NK-92 treated with Interleukin-12 subunit alpha and Interleukin-12 subunit beta, amount 100 ng/mL, for 24 hours (cell line): ENCODE data around the gene DLEC1.
"Not testable (repeated sequence)": the region's sequence is repeated elsewhere in the genome, so short reads cannot be mapped to it uniquely, and the experiment has no call there.

Experiments used
- DNase-seq: peaks from one replicate; lab custom pipeline; 2025; lab: John Stamatoyannopoulos, UW

DLEC1 gene

GRCh38 chr3:38038447-38038911 lies 529 bp upstream of the DLEC1 start:
- DNase-seq: no peak

DNA sequence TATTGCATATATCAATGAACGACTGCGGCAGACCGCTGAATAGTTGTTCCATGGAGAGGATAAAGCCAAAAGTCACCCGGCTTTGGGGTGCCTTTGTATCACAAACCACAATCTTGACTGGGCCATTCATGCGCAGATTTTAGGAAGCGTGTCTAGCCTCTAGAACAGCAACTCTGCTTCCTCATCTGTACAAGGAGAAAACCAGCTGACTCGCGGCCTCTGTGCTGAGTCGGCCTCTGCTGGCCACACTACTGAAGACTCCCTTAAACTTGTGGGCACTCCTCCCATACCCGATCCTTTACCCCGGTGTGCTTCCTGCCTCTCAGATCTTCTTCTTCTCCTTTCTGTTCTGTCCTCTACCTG lies 872 bp downstream of the DLEC1 start:
- no peak for DNase-seq

- DNase-seq: no peak
Observed at GRCh38 chr3:38040401-38040800, 1.4 kb downstream of the DLEC1 start.

DNA sequence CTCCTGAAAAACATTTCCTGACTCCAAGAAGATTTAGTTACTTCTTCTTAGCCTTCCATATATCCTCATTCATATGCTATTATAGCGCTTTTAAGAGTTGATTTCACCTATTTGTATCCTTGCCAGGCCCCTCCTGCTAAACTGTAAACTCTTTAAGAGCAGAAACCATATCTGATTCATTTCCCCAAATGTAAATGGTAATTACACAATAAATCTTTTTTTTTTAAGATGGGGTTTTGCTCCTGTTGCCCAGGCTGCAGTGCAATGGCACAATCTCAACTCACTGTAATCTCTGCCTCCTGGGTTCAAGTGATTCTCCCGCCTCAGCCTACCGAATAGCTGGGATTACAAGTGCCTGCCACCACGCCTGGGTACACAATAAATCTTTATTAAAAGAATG lies 4.5 kb downstream of the DLEC1 start:
- no peak for DNase-seq

GRCh38 chr3:38046027-38046426 lies 7.0 kb downstream of the DLEC1 start:
- no peak for DNase-seq

DNA sequence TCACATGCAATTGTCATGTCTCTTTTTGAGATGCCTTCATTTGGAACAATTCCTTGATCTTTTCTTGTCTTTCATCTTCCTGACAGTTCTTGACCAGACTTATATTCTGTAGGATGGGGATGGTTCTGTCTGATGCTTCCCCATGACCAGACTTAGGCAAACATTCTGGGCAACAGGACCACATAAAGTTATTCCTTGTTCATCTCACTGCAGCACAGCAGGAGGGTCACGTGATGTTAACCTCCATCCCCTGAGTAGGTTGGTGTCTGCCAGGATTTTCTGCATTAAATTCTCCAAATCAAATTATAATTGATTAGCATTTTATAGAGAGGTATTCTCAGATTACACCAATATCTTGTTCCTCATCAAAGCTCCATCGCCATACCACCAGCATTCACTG lies 7.8 kb downstream of the DLEC1 start:
- no peak for DNase-seq

DNA sequence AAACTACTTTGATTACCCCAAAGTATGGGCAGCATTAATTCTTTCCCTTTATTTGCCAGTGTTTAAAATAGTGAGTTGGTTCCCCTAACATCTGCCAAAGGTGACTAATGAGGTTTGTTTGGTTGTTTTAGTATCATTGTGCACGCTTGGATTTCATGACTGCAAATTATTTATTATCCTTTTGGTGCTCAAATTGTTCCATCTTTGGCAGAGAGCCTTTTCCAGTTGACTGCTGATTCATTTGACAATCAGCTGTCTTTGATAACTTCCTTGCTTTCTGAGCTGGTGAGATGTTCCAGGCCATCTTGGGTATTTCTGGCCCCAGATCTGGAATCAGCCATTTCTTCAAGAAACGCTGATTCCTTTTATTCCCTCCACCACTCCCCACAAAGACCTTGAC lies 8.9 kb downstream of the DLEC1 start:
- no peak for DNase-seq

GRCh38 chr3:38049358-38050126 lies 10.5 kb downstream of the DLEC1 start:
- DNase-seq: no peak

DNA sequence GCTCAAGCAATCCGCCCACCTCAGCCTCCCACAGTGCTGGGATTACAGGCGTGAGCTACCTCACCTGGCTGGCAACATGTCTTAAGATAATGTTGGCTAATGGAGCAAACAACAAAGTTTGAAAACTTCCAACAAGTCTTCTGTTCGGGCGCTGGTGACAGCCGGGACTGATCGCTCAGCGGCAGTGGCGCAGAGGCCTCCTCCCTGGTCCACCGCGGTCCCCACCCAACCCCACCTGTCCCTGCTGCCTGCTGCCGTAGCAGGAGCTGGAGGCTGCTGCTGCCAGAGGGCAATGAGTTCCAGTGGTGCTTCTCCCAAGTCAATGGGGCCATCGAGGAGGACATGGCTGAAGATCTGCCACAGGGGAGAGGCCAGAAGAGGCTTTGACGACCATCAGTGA lies 12.1 kb downstream of the DLEC1 start:
- DNase-seq: no peak

GRCh38 chr3:38053286-38053685 lies 14.3 kb downstream of the DLEC1 start:
- DNase-seq: not testable (repeated sequence)

DNA sequence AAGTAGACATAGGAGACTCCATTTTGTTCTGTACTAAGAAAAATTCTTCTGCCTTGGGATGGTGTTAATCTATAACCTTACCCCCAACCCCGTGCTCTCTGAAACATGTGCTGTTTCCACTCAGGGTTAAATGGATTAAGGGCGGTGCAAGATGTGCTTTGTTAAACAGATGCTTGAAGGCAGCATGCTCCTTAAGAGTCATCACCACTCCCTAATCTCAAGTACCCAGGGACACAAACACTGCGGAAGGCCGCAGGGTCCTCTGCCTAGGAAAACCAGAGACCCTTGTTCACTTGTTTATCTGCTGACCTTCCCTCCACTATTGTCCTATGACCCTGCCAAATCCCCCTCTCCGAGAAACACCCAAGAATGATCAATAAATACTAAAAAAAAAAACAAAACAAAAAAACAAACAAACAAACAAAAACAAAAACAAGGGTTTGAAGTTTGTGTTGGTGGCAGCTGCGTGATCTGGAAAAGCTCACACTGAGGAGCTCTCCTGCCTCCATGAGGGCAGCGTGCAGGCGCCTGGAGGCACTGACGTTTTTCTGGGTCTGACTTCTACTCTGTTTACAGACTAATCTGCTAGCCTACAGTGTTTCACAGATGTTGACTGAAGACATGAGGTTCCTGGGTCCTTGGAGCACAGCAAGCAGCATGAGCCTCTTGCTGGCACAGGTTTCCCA lies 14.9 kb downstream of the DLEC1 start:
- DNase-seq: not testable (repeated sequence)

- no peak for DNase-seq
Observed at GRCh38 chr3:38054499-38055001, 15.5 kb downstream of the DLEC1 start.

DNA sequence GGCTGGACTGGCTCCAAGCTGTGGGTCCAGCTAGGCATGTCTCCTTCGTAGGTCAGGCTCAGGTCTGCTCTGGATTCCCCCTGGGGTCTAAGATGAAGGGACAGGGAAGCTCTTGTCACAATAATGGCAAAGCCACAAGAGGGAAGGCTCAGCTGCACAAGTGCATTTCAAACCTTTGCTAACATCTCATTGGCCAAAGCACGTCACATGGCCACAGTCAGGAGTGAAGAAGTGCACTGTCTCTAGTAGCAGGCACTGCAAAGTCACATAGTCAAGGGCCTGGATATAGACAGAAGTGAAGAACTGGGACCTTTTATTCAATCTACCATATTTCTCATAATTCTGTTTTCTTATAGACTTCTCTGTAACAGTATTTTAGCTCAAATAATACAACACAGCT lies 20.1 kb downstream of the DLEC1 start:
- no peak for DNase-seq

DNA sequence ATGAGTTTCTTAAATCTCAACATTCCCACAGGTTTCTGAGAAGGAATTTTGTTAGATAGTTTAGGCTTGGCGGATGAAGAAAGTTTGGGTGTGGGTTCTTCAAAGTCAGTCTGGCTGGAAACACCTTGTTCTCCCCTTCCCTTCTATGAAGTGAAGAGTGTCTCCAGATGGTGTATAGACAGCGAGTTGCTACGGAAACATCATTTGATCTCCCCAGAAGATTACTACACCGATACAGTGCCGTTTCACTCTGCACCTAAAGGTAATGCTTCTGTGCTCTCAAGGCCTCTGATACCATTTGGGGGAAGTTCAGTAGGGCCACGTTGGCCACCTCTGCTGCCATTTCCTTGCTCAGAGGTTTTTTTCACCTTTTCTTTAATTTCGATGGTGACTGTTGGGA lies 20.6 kb downstream of the DLEC1 start:
- DNase-seq: no peak

- no peak for DNase-seq
Observed at GRCh38 chr3:38062809-38063208, 23.8 kb downstream of the DLEC1 start.

GRCh38 chr3:38064453-38064852 lies 25.4 kb downstream of the DLEC1 start:
- DNase-seq: not testable (repeated sequence)

DNA sequence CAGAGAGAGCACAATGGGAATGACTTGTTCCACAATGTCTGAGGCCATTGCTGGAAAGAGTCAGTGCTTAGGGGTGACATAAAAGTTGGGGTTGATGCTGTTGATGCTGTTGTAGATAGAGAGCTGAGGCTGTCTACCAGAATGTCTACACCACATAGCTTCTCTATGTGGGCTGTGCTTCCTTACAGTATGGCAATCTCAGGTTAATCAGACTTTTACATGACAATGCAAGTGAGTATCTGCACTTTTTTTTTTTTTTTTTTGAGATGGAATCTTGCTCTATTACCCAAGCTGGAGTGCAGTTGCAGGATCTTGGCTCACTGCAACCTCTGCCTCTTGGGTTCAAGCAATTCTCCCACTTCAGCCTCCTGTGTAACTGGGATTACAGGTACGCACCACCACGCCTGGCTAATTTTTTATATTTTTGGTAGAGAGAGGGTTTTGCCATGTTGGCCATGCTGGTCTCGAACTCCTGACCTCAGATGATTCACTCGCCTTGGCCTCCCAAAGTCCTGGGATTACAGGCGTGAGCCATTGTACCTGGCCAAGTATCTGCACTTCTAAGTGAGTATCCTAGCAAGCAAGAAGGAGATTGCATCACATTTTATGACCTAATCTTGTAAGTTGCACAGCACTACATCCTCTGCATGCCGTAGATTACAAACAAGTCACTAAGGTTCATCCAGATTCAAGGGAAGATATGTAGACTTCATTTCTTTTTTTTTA lies 28.7 kb downstream of the DLEC1 start:
- DNase-seq: no peak

DNA sequence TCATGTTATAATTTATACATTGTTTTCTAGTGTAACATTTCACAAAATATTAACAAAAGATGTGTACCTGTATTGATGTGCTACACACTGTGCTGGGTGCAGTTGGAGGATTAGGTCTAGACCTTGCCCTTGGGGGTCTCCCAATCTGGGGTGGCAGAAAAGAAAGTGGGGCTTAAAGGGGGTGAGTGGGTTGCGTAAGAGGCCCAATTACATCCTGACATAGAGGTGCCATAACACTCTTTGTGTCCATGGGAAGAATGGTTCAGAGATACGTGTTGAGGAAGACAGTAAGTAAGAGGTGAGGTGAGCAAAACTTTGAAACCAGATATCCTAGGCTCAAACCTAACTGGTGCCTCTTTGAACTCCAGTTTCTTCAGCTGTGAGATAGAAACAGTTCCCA lies 31.0 kb downstream of the DLEC1 start:
- no peak for DNase-seq

DNA sequence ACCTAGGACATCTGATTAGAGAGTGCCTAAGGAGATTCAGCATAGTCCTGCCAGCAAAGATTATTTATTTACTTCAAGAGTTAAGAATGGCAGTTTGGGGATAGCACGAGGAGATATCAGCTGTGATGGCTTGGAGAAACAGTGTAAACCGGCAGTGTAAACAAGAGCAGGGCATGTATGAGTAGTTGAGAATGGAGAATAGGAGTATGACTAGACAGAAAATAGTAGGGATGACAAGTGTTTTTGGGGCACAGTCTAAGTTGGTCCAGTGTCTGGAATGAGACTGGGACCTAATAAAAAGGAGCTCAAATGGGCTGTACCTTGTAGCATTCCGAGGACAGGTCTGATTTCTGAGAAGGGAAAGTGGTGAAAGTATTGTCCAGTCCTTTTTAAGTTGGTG lies 38.1 kb downstream of the DLEC1 start:
- not testable (repeated sequence) for DNase-seq

DNA sequence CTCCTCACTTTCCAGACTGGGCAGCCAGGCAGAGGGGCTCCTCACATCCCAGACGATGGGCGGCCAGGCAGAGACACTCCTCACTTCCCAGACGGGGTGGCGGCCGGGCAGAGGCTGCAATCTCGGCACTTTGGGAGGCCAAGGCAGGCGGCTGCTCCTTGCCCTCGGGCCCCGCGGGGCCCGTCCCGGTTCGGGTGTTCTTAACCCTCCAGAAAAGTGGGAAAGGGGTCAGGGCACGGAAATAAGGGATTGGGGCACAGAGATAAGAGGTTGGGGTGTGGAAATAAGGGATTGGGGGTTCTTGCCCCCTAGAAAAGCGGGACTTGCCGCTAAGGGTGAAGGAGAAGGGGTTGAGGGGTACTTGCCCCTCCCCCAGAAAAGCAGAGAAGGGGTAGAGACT lies 43.3 kb downstream of the DLEC1 start:
- not testable (repeated sequence) for DNase-seq

GRCh38 chr3:38083254-38083653 lies 44.2 kb downstream of the DLEC1 start:
- DNase-seq: not testable (repeated sequence)

DNA sequence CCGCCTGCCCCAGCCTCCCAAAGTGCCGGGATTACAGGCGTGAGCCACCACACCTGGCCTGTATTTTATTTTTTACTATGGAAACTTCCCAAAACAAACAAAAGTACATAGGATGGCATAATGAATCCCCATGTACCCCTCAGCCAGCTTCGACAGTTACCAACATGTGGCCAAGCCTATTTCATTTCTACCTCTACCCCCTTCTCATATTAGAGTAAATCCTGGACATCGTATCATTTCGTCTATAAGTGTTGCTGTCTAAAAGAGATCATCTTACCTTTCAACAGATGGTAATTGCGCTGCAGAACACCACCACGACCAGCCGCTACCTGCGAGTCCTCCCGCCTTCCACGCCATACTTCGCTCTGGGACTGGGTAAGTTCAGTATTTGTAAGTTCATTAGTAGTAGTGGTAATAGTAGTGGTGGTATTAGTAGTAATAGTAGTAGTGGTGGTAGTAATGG lies 44.9 kb downstream of the DLEC1 start:
- no peak for DNase-seq
